K562 (cell line): ENCODE measurements around the gene KCNE1. TPM values are rescaled to one million over a fixed set of nuclear protein-coding genes. Genes with fewer than 3 reads are reported as not detected.

Experiments
- BCL6 ChIP-seq: fragments of 250-450 bp; sonication (Bioruptor Pico); IDR thresholded peaks from 2 replicates; pipeline ENCODE4 v1.4.0; 2020
- CTCFL ChIP-seq: IDR thresholded peaks from 2 replicates; pipeline ENCODE4 v1.6.1; 2011; ENCODE audit warnings: borderline replicate concordance, low read depth, mild to moderate bottlenecking, moderate library complexity, low read length; ENCODE audit not compliant: insufficient read depth, poor library complexity, severe bottlenecking
- E2F6 ChIP-seq, 2 experiments: IDR thresholded peaks; 2 replicates each; pipeline ENCODE4 v1.6.1; 2011; ENCODE audit warnings: borderline replicate concordance in 1 of 2, control low read depth in 1 of 2, low read depth in 1 of 2, low read length in 1 of 2, mild to moderate bottlenecking in 1 of 2, mixed read lengths in 1 of 2, moderate library complexity in 1 of 2; ENCODE audit not compliant: insufficient read depth in 1 of 2, insufficient read length in 1 of 2, poor library complexity in 1 of 2, severe bottlenecking in 1 of 2; ENCODE audit errors: extremely low read depth in 1 of 2
- HMGN3 ChIP-seq: IDR thresholded peaks from 2 replicates; pipeline ENCODE4 v1.6.1; 2011; ENCODE audit warnings: borderline replicate concordance, low read depth, mild to moderate bottlenecking, mixed read lengths, low read length; ENCODE audit not compliant: insufficient read length; ENCODE audit errors: extremely low read depth
- KDM4B ChIP-seq, 2 experiments: fragments of 450-650 bp in 1 of 2; sonication (generic) in 1 of 2; IDR thresholded peaks; 2 replicates each; pipeline ENCODE4 v1.6.1; 2016 to 2017; ENCODE audit warnings: borderline replicate concordance in 2 of 2, antibody characterized with exemption in 1 of 2, low read depth in 1 of 2, mild to moderate bottlenecking in 1 of 2
- L3MBTL2 ChIP-seq: fragments of 450-650 bp; IDR thresholded peaks from 2 replicates; pipeline ENCODE4 v1.6.1; 2016; ENCODE audit warnings: mild to moderate bottlenecking, moderate library complexity
- NFYB ChIP-seq: IDR thresholded peaks from 2 replicates; pipeline ENCODE4 v1.6.1; 2011; ENCODE audit warnings: mild to moderate bottlenecking, moderate library complexity; ENCODE audit not compliant: insufficient read length; ENCODE audit errors: extremely low read depth
- PATZ1 ChIP-seq: fragments of 250-450 bp; sonication (Bioruptor Pico); IDR thresholded peaks from 2 replicates; pipeline ENCODE4 v1.5.0; 2020; ENCODE audit warnings: mild to moderate bottlenecking, borderline replicate concordance
- PTRF ChIP-seq: fragments of 450-650 bp; IDR thresholded peaks from 2 replicates; pipeline ENCODE4 v1.6.1; 2016; ENCODE audit warnings: mild to moderate bottlenecking, missing genetic modification characterization, missing compliant biosample characterization
- RAD21 ChIP-seq, 2 experiments: fragments of 250-450 bp in 1 of 2; fragments of 450-650 bp in 1 of 2; sonication (Bioruptor Pico) in 1 of 2; formaldehyde crosslinking in 1 of 2; IDR thresholded peaks in 1 of 2; conservative IDR thresholded peaks in 1 of 2; 2 replicates each; pipeline versions ENCODE4 v1.4.0 to v1.8.0; 2020 to 2022; ENCODE audit warnings: mild to moderate bottlenecking in 2 of 2, moderate library complexity in 1 of 2
- RCOR1 ChIP-seq, 2 experiments: IDR thresholded peaks; 2 replicates each; pipeline ENCODE4 v1.6.1; 2012; ENCODE audit warnings: low read depth in 2 of 2, low read length in 2 of 2, borderline replicate concordance in 1 of 2, improper control_type of control experiment in 1 of 2
- RERE ChIP-seq: sonication (generic); formaldehyde crosslinking; IDR thresholded peaks from 2 replicates; pipeline ENCODE4 v1.8.0; 2023; ENCODE audit warnings: missing genetic modification reagents, mild to moderate bottlenecking, borderline replicate concordance
- STAG1 ChIP-seq: sonication (generic); formaldehyde crosslinking; IDR thresholded peaks from 2 replicates; pipeline ENCODE4 v1.5.0; 2020; ENCODE audit warnings: missing genetic modification reagents, borderline replicate concordance
- ZNF134 ChIP-seq: fragments of 250-450 bp; sonication (Bioruptor Pico); conservative IDR thresholded peaks from 2 replicates; pipeline ENCODE4 v1.4.0; 2020
- ZNF146 ChIP-seq: IDR thresholded peaks from one replicate; pipeline ENCODE4 v1.6.1; 2018; ENCODE audit warnings: missing compliant biosample characterization; ENCODE audit not compliant: unreplicated experiment
- ZNF384 ChIP-seq: IDR thresholded peaks from 2 replicates; pipeline ENCODE4 v1.6.1; 2012; ENCODE audit warnings: low read depth, low read length, improper control_type of control experiment
- polyA plus RNA-seq, 8 experiments: library from polyadenylated mRNA; depleted of rRNA in 4 of 8; stranded (reverse) in 5 of 8; unstranded in 3 of 8; fragments of >200 nt; fragmentation: Nextera tagmentation in 2 of 8; fragmentation: Illumina TruSeq in 1 of 8; extraction: Ambion mirVana in 2 of 8; extraction: Trizol in 1 of 8; gene quantifications; 2 replicates each; pipeline versions ENCODE4 v1.2.1 to v1.2.3, GENCODE V29; 2011 to 2014; ENCODE audit warnings: inconsistent platforms in 1 of 8, missing spikeins in 1 of 8
- total RNA-seq, 7 experiments: library from RNA; depleted of rRNA in 6 of 7; stranded (reverse); fragments of >200 nt in 6 of 7; fragmentation: Illumina TruSeq in 2 of 7; extraction: Trizol in 2 of 7; gene quantifications; 2 replicates each; pipeline versions ENCODE4 v1.2.1 to v1.2.3, GENCODE V29; 2011 to 2021; ENCODE audit warnings: low replicate concordance in 1 of 7

The KCNE1 gene
- total and polyA plus RNA-seq, 9 of the 15 experiments (the other 6 are each of a cell fraction or from before 2014, with no cell fraction given): 0.05 to 0.22 (median 0.11) TPM; not detected in 3

GRCh38 chr21:34509151-34509550, 2.9 kb downstream of the KCNE1 start (continued):
- TF ChIP-seq RERE (CRISPR knock-in tag): no peak
- no peak for TF ChIP-seq RCOR1 (IDR thresholded peaks at IDR 0.05; ENCODE audit: borderline replicate concordance in 1 of 2, low read depth in 2 of 2, low read length in 2 of 2)
- TF ChIP-seq NFYB: no peak
- no peak for TF ChIP-seq BCL6 (CRISPR knock-in tag)
- peak; percentile 94 for TF ChIP-seq ZNF134
- TF ChIP-seq ZNF146 (CRISPR knock-in tag): no peak
- peak in 1 of 2 experiments; percentile 85 for TF ChIP-seq E2F6 (IDR thresholded peaks at IDR 0.05; ENCODE audit: borderline replicate concordance in 1 of 2, extremely low read depth in 1 of 2, insufficient read depth in 1 of 2, insufficient read length in 1 of 2, low read depth in 1 of 2, low read length in 1 of 2, poor library complexity in 1 of 2, severe bottlenecking in 1 of 2)
- TF ChIP-seq L3MBTL2: peak; percentile 74
- TF ChIP-seq KDM4B (IDR thresholded peaks at IDR 0.05; ENCODE audit: borderline replicate concordance in 2 of 2, low read depth in 1 of 2): no peak
- no peak for TF ChIP-seq STAG1 (CRISPR knock-in tag)
- TF ChIP-seq HMGN3: no peak
- TF ChIP-seq CTCFL: peak; percentile 59
- TF ChIP-seq RAD21 (CRISPR knock-in tag; conservative IDR thresholded peaks at IDR 0.05 in 1 of 2, IDR thresholded peaks at IDR 0.05 in 1 of 2): peak; percentile 12 to 44; a peak in 2 of 4 replicates
- TF ChIP-seq ZNF384: 0 out of 2 replicates have a peak, but pooled peaks have one; percentile 31
- TF ChIP-seq PTRF (tag): no peak
- no peak for TF ChIP-seq PATZ1 (CRISPR knock-in tag)
